GM19043 (cell line): Measurements from ENCODE around the gene THBD.

Source experiments
- ATAC-seq: cut with Tn5 transposase; IDR thresholded peaks from one replicate; pipeline ENCODE4 v1.9.1; 2021; ENCODE audit warnings: low read depth; ENCODE audit not compliant: unreplicated experiment

THBD gene

GRCh38 chr20:23063168-23063567 is 13.7 kb upstream of the THBD start:
- no peak for ATAC-seq

DNA sequence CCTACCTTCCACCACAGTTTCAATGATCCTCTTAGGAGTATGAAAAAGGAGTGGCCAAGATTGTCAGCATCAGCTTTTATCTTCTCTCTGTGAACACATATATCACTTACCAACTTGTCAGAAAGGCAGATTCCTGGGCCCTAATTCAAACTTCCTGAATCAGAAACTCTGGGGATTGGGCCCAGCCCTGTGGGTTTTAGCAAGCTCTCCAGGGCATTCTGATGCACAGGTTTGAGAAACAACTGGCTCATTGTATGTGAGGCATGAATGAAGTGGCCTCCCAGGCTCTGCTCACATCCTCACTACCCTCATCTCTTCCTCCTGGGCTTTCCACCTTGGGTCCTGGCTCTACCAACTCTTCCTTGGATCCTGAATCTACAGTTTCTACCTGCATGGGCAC is 13.2 kb upstream of the THBD start:
- ATAC-seq: no peak

GRCh38 chr20:23061734-23062561 is 12.5 kb upstream of the THBD start:
- no peak for ATAC-seq

DNA sequence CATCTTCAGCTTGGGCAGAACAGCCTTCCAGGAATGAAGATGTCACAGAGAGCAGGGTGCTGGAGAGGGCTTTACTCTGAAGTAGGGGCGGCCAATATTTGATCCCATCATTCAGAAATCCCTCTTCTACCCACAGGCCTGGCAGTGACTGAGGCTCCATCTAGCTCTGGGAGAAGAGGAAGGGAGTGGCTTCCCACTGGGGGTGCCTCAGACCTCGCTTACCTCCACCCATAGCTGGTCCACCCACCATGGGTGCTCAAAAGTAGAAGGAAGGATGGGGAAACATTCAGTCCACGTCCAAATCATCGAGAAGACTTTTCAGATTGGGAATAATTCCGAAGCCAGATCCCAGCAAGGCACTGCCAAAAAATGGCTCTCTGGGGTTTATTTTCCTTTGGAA is 11.8 kb upstream of the THBD start:
- no peak for ATAC-seq

GRCh38 chr20:23060629-23061028 is 11.2 kb upstream of the THBD start:
- no peak for ATAC-seq

DNA sequence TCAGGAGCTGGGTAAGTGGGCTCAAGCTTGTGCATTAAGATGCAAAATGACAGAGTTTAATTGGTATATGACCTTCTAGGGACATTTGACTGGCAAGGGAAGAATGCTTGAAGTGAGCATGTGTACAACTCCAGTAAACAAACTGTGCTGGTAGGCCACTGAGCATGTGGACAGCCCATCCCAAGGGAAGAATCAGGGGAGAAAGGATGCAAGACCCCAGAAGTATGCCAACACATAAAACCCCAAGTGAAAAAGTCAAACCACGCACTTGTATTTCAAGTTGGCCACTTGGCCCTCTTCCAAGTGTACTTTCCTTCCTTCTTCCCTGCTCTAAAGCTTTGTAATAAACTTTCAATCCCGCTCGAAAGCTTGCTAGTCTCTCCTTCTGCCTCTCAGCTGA is 10.4 kb upstream of the THBD start:
- ATAC-seq: no peak

- ATAC-seq: no peak
These were observed 9.5 kb upstream of the THBD start for GRCh38 chr20:23059001-23059400.

- ATAC-seq: no peak
These were observed 8.8 kb upstream of the THBD start for GRCh38 chr20:23058240-23058639.

DNA sequence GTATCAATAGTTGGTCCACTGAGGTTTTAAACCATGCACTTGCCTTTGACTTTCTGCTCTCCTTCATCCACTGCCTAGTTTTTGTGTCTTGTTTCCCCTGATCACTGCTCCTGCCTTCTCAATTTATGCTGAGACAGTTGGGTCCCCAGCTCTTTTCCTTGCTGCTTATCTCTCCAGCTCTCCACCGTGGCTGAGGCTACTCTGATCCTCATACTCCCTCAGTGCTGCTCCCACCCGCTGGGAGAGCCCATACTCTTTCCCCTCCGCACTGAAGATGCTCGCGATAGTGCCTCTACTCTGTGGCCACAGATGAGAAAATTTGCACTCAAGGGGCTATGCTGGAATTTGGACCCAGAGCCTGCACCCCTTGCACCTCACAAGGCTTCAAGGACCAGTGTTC is 3.4 kb upstream of the THBD start:
- ATAC-seq: no peak

GRCh38 chr20:23050847-23051627 is 1.6 kb upstream of the THBD start:
- no peak for ATAC-seq

DNA sequence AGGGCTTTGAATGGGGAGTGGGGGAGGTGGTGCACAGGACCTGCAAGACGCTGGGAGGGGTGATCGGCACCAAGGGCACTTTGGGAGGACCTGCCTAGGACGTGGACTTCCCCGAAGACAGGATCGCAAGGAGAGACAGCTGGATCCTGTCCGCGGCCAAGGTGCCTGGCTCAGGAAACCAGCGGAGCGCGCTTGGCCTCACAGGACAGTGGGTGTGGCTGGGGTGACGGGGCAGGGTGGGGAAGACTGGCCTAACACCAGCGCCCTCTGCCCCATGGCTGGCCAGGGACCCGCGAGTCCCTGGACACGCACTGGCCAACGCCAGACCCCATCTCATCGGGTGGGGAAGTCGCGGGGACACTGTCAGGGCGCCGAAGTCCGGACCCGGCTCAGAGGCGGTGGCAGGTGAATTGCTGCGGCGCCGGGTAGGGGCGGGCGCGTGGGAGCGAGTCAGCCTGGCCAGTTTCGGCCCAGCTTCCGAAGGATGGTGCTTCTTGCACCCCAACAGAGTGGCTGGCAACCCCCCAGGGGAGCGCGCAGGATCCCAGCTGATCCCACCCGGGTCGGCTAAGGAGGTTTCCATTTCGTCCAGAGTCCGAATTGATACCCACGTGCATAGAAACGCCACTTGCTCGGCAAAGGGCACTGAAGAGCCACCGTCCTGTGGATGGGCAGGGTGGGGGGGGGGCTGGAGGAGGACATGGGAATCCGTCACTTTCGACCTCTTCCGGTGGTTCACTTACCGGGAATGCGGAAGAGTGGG is 785 bp upstream of the THBD start:
- ATAC-seq: no peak

GRCh38 chr20:23048283-23049200 is 930 bp downstream of the THBD start:
- ATAC-seq: no peak

GRCh38 chr20:23047738-23048214 is 1.7 kb downstream of the THBD start:
- no peak for ATAC-seq

DNA sequence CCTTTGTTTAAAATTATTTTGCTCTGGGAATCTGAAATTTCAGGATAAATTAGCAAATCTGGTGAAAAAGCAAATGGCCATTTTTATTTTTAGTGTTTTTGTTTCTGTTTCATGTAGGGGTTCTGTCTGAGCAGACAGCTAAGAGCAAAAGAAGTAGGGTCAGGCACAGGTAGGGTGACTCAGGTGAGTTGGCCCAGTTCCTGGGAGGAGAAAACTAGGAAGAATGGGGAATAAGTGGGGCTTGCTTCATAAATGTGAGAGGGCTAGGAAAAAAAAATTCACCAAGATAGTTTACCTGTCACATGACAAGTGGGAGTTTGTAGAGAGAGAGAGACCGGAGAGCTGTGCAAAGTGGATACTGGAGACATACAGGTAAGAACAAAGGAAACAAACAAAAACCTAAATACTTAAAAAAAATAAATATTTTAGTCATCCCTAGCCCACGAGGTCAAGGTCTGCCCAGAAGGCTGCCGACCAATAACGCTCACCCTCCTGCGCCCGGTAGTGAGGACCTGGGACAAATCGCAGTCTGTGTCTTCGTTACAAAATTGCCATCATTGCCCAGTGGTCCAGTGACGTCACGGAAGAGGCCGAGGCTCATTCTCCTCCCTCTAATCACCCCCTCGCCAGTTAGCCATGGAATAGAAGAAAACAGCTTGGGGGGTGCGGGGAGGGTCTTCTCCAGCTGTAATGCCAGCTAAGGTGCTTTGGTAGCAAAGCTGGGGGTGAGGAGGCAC is 2.3 kb downstream of the THBD start:
- ATAC-seq: no peak

- no peak for ATAC-seq
These were observed 3.0 kb downstream of the THBD start for GRCh38 chr20:23046431-23046830.

- no peak for ATAC-seq
These were observed 6.1 kb downstream of the THBD start for GRCh38 chr20:23043376-23043775.

DNA sequence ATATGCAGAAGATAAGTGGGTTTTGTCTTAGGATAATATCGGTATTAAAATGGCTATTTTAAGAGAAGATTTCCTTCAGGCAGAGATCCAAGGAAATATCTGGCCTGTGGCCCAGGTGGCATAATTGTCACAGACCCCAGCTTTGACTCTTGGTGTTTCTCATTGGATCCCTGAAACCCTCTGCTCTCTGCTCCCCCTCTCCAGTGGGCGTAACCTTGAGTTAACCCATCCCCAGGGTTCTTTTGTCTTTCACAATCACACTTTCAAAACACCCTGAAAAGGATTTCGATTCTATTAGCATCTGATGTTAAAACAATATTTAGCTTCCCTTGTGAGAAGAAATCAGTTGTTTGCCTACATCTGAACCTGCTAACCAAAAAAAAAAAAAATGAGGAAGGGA is 7.2 kb downstream of the THBD start:
- ATAC-seq: no peak

DNA sequence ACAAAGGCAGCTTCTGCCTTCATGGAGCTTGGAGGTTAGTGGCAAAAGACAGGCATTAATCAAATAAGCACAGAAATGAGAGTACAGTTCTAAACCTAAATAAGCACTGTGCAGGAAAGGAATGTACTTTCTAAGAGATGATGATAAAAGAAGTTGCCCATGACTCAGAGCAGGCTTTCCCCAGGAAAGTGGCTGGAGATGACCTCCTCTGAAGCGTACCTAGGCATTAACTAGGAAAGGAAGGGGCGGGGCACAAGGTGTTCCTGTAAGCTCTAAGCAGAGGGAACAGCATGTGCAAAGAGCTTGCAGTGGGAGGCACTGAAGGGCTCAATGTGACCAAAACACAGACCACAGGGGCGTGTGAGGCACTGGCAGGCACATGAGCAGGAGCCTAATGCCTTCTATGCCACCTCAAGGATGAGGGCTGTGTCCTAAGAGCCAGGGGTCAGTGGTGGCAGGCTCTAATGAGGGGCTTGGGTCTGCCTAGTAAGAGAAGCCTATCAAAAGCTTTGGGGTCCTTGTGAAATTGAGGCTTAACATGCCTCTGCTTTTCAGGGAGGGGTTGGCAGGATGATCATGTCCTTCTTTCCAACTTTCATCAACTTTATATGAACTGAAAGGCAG is 9.5 kb downstream of the THBD start:
- ATAC-seq: no peak
